ENCODE data around the gene ST3GAL3. TPM values are rescaled to one million over a fixed set of nuclear protein-coding genes. Genes with fewer than 3 reads are reported as not detected.
A peak's percentile ranks its signal among the peaks of the same experiment; 100 is the strongest.
"Not testable (repeated sequence)": the region's sequence is repeated elsewhere in the genome, so short reads cannot be mapped to it uniquely, and the experiment has no call there.

ST3GAL3 gene
- total RNA-seq, 1 experiment from 2014 or later: 8.6 TPM

DNA sequence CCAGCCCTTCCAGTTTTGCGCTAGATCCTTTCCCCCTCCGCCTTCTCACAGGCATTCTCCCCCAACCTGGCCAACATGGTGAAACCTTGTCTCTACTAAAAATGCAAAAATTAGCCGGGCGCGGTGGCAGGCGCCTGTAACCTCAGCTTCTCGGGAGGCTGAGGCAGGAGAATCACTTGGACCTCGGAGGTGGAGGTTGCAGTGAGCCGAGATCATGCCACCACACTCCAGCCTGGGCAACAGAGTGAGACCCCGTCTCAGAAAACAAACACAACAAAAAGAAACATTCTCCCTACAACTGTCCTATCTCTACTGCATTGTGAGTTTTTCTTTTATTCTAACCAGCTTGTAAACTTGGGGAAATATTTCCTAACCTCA is 126.6 kb downstream of the ST3GAL3 start:
- Mint-ChIP-seq H3K27ac (peak overlapping the region; percentile 18; the same call in 1 of the 2 replicates), H3K4me1 (peaks cover 59% of the 10 kb centered on the region)
- DNase-seq (ENCODE audit: low spot score); H3K36me3 Mint-ChIP-seq; H3K4me3 Mint-ChIP-seq; H3K9me3 Mint-ChIP-seq; POLR2A ChIA-PET; H3K27me3 Mint-ChIP-seq (ENCODE audit: low read depth); ATAC-seq: not testable (repeated sequence)
- CTCF ChIA-PET: interaction anchor here (0.8 kb wide), 1 partner anchor 101 kb away, joined by 5 read pairs; no protein-coding TSS in a partner anchor
- TF ChIP-seq ZNF121 (CRISPR knock-in tag; IDR thresholded peaks at IDR 0.05): 0 out of 2 replicates have a peak, but pooled peaks have one; percentile 67

DNA sequence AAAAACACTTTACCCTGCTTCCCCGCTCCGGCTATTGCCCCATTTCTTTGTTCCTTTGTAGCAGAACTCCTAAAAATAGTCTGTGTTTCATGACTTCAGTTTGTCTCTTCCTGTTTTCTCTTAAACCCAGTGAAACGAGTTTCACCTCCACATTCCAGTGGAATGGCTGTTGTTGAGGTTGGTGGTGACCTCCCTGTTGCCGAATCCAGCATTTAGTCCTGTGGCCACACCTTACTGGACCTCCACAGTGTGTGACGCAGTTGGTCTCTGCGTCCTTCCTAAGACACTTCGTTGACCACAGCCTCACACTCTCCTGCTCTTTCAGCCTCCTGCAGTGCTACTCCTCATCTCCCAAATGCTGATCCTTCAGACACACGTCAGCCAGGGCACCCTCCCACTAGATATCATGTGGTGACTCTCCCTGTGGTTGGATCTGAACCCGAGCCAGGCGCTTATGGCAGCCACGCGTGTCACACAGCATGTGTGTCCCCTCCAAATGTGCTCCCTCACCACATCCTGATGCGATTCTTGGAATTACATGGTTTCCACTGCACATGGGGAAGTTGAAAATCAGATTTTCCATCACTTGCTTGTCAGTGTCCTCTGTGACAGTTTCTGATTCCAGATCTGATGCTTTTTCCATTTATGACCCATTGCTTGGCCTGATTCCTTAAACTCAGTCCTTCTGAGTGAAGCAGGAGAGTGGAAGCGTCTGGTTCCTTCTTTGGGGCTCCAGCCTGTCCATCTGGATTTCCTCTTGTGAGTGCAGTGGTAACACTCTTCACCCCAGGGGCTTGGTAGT is 127.1 kb downstream of the ST3GAL3 start:
- CTCF ChIA-PET: interaction anchor here (0.8 kb wide), 1 partner anchor 100 kb away, joined by 5 read pairs; no protein-coding TSS in a partner anchor
- no peaks in the 10 kb centered on the region for H3K27me3 Mint-ChIP-seq (ENCODE audit: low read depth)
- no peaks in the 10 kb centered on the region for H3K36me3 Mint-ChIP-seq
- H3K4me3 Mint-ChIP-seq: no peak overlapping the region
- ATAC-seq (no peak), DNase-seq (ENCODE audit: low spot score) (no peak)
- TF ChIP-seq, protein P1, sequence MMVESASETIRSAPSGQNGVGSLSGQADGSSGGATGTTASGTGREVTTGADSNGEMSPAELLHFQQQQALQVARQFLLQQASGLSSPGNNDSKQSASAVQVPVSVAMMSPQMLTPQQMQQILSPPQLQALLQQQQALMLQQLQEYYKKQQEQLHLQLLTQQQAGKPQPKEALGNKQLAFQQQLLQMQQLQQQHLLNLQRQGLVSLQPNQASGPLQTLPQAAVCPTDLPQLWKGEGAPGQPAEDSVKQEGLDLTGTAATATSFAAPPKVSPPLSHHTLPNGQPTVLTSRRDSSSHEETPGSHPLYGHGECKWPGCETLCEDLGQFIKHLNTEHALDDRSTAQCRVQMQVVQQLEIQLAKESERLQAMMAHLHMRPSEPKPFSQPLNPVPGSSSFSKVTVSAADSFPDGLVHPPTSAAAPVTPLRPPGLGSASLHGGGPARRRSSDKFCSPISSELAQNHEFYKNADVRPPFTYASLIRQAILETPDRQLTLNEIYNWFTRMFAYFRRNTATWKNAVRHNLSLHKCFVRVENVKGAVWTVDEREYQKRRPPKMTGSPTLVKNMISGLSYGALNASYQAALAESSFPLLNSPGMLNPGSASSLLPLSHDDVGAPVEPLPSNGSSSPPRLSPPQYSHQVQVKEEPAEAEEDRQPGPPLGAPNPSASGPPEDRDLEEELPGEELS (CRISPR knock-in tag; IDR thresholded peaks at IDR 0.05): peak; percentile 40; the same call in 1 of the 2 replicates
- TF ChIP-seq ZNF416 (CRISPR knock-in tag; IDR thresholded peaks at IDR 0.05): no peak
- TF ChIP-seq ETV6 (CRISPR knock-in tag; IDR thresholded peaks at IDR 0.05): peak; percentile 25; the same call in 1 of the 2 replicates
- peak overlapping the region; percentile 18 for H3K27ac Mint-ChIP-seq
- H3K9me3 Mint-ChIP-seq: no peaks in the 10 kb centered on the region
- peaks cover 61% of the 10 kb centered on the region for H3K4me1 Mint-ChIP-seq
- POLR2A ChIA-PET: no interaction called here

DNA sequence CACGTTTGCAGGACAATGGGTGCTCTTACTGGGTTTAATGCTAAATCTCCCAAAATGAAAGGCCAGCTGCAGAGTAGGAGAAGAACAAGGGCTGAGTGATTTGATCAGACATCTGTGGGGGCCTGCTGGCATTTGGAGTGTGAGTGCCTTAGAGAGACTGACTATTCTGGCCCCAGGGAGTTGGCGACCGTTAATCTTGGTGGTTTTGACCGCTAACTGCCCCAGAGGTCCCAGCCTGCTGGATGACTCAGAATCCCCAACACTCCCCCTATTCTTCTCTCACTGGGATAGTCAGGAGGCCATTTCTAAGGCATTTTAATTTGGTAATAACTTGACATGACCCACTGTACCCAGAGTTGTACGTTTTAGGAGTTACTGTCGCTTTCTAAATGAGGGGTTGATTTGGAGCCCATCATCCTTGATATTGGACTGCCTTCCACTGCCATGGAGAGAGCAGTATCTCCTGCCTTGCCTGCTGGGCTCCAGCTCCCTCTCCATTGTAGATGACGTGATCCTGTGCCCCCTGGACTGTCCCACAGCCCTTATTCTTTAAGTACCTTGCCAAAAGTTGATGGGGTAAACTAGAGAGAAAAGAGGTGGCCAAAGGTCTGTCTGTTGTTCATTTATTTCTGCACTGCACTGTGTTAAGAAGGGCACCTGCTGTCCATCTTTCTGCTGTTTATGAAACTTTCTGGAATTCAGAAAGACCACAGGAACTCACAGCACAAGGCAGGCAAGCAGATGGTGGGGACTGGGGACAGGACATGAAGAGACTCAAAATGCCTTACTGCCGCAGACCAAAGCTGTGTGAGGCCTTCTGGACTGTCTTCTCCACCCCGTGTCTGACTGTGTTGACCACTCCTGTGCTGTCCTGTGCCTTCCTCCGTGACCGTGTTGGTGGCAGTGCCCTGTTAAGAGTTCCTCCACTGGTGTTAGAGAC is 128.0 kb downstream of the ST3GAL3 start:
- no peaks in the 10 kb centered on the region for H3K9me3 Mint-ChIP-seq
- POLR2A ChIA-PET: no interaction called here
- DNase-seq (ENCODE audit: low spot score) (no peak), ATAC-seq (peak; percentile 73)
- H3K27ac Mint-ChIP-seq: peak overlapping the region; percentile 80
- peaks cover 67% of the 10 kb centered on the region for H3K4me1 Mint-ChIP-seq
- no peak overlapping the region for H3K4me3 Mint-ChIP-seq
- H3K36me3 Mint-ChIP-seq: 0 out of 2 replicates have a peak, but pooled peaks cover 3% of the 10 kb centered on the region
- TF ChIP-seq ZNF423 (CRISPR knock-in tag; IDR thresholded peaks at IDR 0.05) (0 out of 2 replicates have a peak, but pooled peaks have one; percentile 40), ZNF219 (CRISPR knock-in tag; IDR thresholded peaks at IDR 0.05; ENCODE audit: borderline replicate concordance) (no peak)
- CTCF ChIA-PET: no interaction called here
- no peaks in the 10 kb centered on the region for H3K27me3 Mint-ChIP-seq (ENCODE audit: low read depth)

DNA sequence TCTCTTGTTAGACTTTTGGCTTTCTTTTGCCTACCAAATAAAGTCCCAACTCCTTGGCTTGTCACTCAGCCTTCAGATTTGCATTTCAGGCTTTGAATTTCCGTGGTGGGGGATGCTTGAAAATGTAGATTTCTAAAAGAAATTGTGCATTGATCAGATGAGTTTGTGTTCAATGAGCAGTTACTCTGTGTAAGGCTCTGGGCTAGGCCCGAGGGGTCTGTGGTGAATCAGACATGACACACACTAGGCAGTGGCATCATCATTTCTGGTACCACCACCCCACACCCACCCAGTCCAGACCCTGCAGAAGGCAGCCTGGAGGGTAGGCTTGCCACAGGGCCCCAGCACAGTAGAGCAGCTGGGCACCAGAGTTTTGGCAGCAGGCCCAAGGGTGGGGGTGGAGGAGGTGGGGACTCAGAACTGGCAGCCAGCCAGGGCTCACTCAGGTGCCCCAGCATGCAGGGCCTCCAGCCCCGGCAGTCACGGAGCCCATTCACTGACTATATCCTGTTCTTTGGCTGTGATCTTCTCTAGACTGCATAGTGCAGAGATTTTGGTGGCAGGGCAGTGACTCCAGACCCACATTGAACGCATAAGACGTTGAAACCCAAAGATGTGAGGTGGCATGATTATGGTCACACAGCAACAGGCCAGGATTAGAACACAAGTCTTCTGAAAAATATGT is 129.1 kb downstream of the ST3GAL3 start:
- 0 out of 2 replicates have a peak, but pooled peaks cover 3% of the 10 kb centered on the region for H3K36me3 Mint-ChIP-seq
- peaks cover 77% of the 10 kb centered on the region for H3K4me1 Mint-ChIP-seq
- TF ChIP-seq TCF7 (CRISPR knock-in tag; IDR thresholded peaks at IDR 0.05; ENCODE audit: low read depth) (no peak), ZNF317 (CRISPR knock-in tag; IDR thresholded peaks at IDR 0.05; ENCODE audit: borderline replicate concordance, low read depth) (no peak), RELA (CRISPR knock-in tag; IDR thresholded peaks at IDR 0.05; ENCODE audit: borderline replicate concordance) (no peak), SMAD4 (CRISPR knock-in tag; IDR thresholded peaks at IDR 0.05) (no peak), SMAD3 (CRISPR knock-in tag; IDR thresholded peaks at IDR 0.05; ENCODE audit: borderline replicate concordance) (no peak), KAT7 (CRISPR knock-in tag; IDR thresholded peaks at IDR 0.05; ENCODE audit: borderline replicate concordance) (no peak)
- TF ChIP-seq, protein P2, sequence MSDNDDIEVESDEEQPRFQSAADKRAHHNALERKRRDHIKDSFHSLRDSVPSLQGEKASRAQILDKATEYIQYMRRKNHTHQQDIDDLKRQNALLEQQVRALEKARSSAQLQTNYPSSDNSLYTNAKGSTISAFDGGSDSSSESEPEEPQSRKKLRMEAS (CRISPR knock-in tag; IDR thresholded peaks at IDR 0.05): no peak
- TF ChIP-seq, protein P3, sequence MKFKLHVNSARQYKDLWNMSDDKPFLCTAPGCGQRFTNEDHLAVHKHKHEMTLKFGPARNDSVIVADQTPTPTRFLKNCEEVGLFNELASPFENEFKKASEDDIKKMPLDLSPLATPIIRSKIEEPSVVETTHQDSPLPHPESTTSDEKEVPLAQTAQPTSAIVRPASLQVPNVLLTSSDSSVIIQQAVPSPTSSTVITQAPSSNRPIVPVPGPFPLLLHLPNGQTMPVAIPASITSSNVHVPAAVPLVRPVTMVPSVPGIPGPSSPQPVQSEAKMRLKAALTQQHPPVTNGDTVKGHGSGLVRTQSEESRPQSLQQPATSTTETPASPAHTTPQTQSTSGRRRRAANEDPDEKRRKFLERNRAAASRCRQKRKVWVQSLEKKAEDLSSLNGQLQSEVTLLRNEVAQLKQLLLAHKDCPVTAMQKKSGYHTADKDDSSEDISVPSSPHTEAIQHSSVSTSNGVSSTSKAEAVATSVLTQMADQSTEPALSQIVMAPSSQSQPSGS (CRISPR knock-in tag; IDR thresholded peaks at IDR 0.05; ENCODE audit: borderline replicate concordance, low read depth): no peak
- TF ChIP-seq, protein P4, sequence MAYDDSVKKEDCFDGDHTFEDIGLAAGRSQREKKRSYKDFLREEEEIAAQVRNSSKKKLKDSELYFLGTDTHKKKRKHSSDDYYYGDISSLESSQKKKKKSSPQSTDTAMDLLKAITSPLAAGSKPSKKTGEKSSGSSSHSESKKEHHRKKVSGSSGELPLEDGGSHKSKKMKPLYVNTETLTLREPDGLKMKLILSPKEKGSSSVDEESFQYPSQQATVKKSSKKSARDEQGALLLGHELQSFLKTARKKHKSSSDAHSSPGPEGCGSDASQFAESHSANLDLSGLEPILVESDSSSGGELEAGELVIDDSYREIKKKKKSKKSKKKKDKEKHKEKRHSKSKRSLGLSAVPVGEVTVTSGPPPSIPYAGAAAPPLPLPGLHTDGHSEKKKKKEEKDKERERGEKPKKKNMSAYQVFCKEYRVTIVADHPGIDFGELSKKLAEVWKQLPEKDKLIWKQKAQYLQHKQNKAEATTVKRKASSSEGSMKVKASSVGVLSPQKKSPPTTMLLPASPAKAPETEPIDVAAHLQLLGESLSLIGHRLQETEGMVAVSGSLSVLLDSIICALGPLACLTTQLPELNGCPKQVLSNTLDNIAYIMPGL (CRISPR knock-in tag; IDR thresholded peaks at IDR 0.05): no peak
- TF ChIP-seq, protein P5, sequence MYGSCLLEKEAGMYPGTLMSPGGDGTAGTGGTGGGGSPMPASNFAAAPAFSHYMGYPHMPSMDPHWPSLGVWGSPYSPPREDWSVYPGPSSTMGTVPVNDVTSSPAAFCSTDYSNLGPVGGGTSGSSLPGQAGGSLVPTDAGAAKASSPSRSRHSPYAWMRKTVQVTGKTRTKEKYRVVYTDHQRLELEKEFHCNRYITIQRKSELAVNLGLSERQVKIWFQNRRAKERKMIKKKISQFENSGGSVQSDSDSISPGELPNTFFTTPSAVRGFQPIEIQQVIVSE (CRISPR knock-in tag; IDR thresholded peaks at IDR 0.05; ENCODE audit: borderline replicate concordance): no peak

More for the DNA sequence above, 129.1 kb downstream of the ST3GAL3 start:
- no peak for ATAC-seq
- Mint-ChIP-seq H3K27me3 (ENCODE audit: low read depth) (no peaks in the 10 kb centered on the region), H3K27ac (no peak overlapping the region), H3K9me3 (no peaks in the 10 kb centered on the region), H3K4me3 (no peak overlapping the region)
- DNase-seq (ENCODE audit: low spot score): no peak
- POLR2A ChIA-PET: no interaction called here
- CTCF ChIA-PET: no interaction called here

Data from WTC11 (cell line).